NCI-H345 (cell line): ENCODE data around the gene TUBB3.
A peak's percentile ranks its signal among the peaks of the same experiment; 100 is the strongest.
"Not testable (repeated sequence)": the region's sequence is repeated elsewhere in the genome, so short reads cannot be mapped to it uniquely, and the experiment has no call there.

Experiments
- DNase-seq: peaks from one replicate; lab custom pipeline; 2025; lab: John Stamatoyannopoulos, UW

The TUBB3 gene

GRCh38 chr16:89965447-89966225, 42.5 kb downstream of the TUBB3 start:
- DNase-seq: no peak

GRCh38 chr16:89966756-89967155, 43.6 kb downstream of the TUBB3 start:
- no peak for DNase-seq

GRCh38 chr16:89967436-89967835, 44.3 kb downstream of the TUBB3 start:
- DNase-seq: not testable (repeated sequence)

- not testable (repeated sequence) for DNase-seq
These were observed 44.9 kb downstream of the TUBB3 start for GRCh38 chr16:89968074-89968473.

GRCh38 chr16:89969741-89970410, 46.7 kb downstream of the TUBB3 start:
- no peak for DNase-seq

GRCh38 chr16:89971495-89972243, 48.5 kb downstream of the TUBB3 start:
- DNase-seq: peak; percentile 16

- DNase-seq: peak; percentile 85
These were observed 49.4 kb downstream of the TUBB3 start for GRCh38 chr16:89972244-89973234.

GRCh38 chr16:89973235-89973634, 50.1 kb downstream of the TUBB3 start:
- DNase-seq: no peak

GRCh38 chr16:89973654-89974335, 50.7 kb downstream of the TUBB3 start:
- no peak for DNase-seq

- no peak for DNase-seq
These were observed 51.7 kb downstream of the TUBB3 start for GRCh38 chr16:89974870-89975269.

- no peak for DNase-seq
These were observed 58.3 kb downstream of the TUBB3 start for GRCh38 chr16:89981414-89981813.

- no peak for DNase-seq
These were observed 59.2 kb downstream of the TUBB3 start for GRCh38 chr16:89982318-89982717.

- DNase-seq: no peak
These were observed 60.4 kb downstream of the TUBB3 start for GRCh38 chr16:89983536-89983935.

- no peak for DNase-seq
These were observed 61.1 kb downstream of the TUBB3 start for GRCh38 chr16:89984216-89984615.

GRCh38 chr16:89985219-89985618, 62.1 kb downstream of the TUBB3 start:
- no peak for DNase-seq
